ENCODE measurements around the gene MT1B. TPM values are rescaled to one million over a fixed set of nuclear protein-coding genes. Genes with fewer than 3 reads are reported as not detected.

Gene MT1B
- total RNA-seq, 6 experiments from 2014 or later: not detected

DNA sequence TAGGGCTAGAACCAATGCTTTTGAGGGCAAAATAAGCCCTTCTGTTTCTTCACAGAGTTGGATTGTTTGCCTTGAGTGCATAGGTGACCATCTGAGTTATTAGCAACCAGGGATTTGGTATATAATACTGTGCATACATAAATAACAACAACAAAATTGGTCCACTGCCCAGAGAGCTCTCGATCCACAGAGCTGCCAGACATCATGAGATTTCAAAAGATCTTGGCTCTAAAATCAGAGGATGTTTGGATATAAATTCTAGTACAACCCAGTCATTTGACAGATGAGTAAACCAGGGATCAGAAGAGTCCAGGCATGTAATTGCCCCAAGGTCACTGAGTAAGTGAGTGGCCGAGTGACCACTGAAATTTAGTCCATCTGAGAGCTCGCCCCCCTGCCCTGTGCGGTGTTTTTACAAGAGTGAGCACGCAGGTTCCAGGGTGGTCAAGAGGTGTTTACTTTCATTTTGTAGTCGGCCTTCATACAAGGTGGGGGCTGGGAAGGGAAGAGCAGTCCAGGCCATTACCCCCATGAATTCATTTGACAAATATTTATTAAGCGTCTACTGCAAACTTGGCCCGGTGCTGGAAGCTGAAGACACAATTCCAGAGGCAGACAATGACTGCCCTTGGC is 45.1 kb upstream of the MT1B start:
- Mint-ChIP-seq H3K27me3 (ENCODE audit: insufficient read depth) (peaks cover 6% of the 10 kb centered on the region), H3K27ac (peak overlapping the region; percentile 100), H3K4me3 (peak overlapping the region; percentile 84), H3K9me3 (no peaks in the 10 kb centered on the region), H3K36me3 (ENCODE audit: low read depth) (peaks cover 14% of the 10 kb centered on the region; the same call in 1 of the 2 replicates), H3K4me1 (ENCODE audit: low read depth) (peaks cover 58% of the 10 kb centered on the region)
- TF ChIP-seq, protein P1, sequence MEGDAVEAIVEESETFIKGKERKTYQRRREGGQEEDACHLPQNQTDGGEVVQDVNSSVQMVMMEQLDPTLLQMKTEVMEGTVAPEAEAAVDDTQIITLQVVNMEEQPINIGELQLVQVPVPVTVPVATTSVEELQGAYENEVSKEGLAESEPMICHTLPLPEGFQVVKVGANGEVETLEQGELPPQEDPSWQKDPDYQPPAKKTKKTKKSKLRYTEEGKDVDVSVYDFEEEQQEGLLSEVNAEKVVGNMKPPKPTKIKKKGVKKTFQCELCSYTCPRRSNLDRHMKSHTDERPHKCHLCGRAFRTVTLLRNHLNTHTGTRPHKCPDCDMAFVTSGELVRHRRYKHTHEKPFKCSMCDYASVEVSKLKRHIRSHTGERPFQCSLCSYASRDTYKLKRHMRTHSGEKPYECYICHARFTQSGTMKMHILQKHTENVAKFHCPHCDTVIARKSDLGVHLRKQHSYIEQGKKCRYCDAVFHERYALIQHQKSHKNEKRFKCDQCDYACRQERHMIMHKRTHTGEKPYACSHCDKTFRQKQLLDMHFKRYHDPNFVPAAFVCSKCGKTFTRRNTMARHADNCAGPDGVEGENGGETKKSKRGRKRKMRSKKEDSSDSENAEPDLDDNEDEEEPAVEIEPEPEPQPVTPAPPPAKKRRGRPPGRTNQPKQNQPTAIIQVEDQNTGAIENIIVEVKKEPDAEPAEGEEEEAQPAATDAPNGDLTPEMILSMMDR (IDR thresholded peaks at IDR 0.05): no peak
- DNase-seq: peak; percentile 90

DNA sequence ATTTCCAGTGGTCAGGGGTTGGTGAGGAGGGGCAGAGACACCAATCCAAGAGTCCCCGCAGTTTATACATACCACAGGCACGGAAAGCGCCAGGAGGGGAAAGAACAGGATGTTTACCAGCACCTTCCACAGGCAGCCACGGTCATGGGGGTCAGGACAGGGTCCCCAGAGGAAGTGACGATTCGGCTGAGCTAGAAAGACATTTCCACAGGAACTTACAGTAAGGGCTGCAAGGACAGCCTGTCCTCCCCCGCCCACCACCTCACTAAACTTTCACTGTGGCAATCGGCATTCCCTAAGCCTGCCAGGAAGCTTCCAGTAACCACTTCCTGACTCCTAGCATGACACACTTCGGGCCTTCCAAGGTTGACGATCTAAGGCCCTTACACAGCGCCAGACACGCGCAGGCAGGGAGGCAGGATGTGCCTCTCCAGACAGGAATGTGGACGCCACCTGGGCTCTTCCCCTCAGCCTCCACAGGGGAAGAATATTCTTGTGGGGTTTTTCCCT is 44.5 kb upstream of the MT1B start:
- Mint-ChIP-seq H3K4me3 (peak overlapping the region; percentile 84), H3K9me3 (no peaks in the 10 kb centered on the region), H3K27me3 (ENCODE audit: insufficient read depth) (peaks cover 6% of the 10 kb centered on the region), H3K27ac (peak overlapping the region; percentile 100), H3K4me1 (ENCODE audit: low read depth) (peaks cover 61% of the 10 kb centered on the region), H3K36me3 (ENCODE audit: low read depth) (peaks cover 14% of the 10 kb centered on the region; the same call in 1 of the 2 replicates)
- peak; percentile 97 for DNase-seq
- TF ChIP-seq, protein P1 (IDR thresholded peaks at IDR 0.05): no peak

DNA sequence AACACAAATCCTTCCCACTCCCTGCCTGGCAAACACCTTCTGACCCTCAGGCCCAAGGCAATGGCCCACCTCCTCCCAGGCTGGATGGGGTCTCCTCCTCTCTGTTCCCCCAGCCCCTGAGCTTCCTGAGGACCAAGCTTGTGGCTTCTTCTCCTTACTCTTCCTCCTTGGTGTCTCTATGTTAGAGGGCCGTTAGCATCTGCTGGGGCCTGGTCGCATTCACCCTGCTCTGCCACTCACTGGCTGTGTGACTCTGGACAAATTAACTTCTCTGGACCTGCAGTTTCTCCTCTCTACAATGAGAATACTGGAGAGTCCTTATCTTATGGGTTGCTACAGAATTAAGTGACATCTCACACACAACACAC is 44.0 kb upstream of the MT1B start:
- TF ChIP-seq, protein P1 (IDR thresholded peaks at IDR 0.05): no peak
- H3K9me3 Mint-ChIP-seq: no peaks in the 10 kb centered on the region
- peaks cover 6% of the 10 kb centered on the region for H3K27me3 Mint-ChIP-seq (ENCODE audit: insufficient read depth)
- H3K4me1 Mint-ChIP-seq (ENCODE audit: low read depth): peaks cover 66% of the 10 kb centered on the region
- H3K4me3 Mint-ChIP-seq: peak overlapping the region; percentile 84
- H3K27ac Mint-ChIP-seq: peak overlapping the region; percentile 100
- peaks cover 14% of the 10 kb centered on the region; the same call in 1 of the 2 replicates for H3K36me3 Mint-ChIP-seq (ENCODE audit: low read depth)
- no peak for DNase-seq

DNA sequence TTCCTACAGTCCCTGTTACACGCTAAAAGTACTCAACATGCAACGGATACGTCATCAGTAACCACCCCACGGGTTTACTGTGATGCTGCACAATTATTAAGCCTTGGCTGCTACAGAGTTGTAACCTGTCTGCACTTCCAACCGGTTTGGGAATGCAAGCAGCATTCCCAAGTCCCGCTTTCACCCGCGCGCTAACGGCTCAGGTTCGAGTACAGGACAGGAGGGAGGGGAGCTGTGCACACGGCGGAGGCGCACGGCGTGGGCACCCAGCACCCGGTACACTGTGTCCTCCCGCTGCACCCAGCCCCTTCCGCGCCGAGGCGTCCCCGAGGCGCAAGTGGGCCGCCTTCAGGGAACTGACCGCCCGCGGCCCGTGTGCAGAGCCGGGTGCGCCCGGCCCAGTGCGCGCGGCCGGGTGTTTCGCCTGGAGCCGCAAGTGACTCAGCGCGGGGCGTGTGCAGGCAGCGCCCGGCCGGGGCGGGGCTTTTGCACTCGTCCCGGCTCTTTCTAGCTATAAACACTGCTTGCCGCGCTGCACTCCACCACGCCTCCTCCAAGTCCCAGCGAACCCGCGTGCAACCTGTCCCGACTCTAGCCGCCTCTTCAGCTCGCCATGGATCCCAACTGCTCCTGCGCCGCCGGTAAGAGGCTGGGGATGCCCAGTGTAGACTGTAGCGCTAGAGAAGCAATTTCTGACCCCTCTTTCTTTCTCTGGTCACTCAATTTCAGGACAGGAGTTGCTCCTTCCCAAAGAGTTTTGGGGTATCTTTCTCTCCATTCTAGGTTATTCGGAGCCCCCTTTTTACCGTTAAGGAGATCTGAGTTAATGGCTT is 43.4 kb upstream of the MT1B start, which contains the start of gene MT2A:
TSS of gene MT2A (plus strand) at position 542 of the 833 bp plus-strand sequence. CDS start at position 614, 72 bp downstream.
- Mint-ChIP-seq H3K27ac (peak within 1 kb of the TSS; percentile 100), H3K36me3 (ENCODE audit: low read depth) (peaks cover 14% of the 10 kb centered on the region; the same call in 1 of the 2 replicates), H3K9me3 (no peaks in the 10 kb centered on the region), H3K4me1 (ENCODE audit: low read depth) (peaks cover 71% of the 10 kb centered on the region), H3K4me3 (peak within 1 kb of the TSS; percentile 98), H3K27me3 (ENCODE audit: insufficient read depth) (peaks cover 6% of the 10 kb centered on the region)
- TF ChIP-seq, protein P1 (IDR thresholded peaks at IDR 0.05): no peak
- DNase-seq: peak; percentile 95

DNA sequence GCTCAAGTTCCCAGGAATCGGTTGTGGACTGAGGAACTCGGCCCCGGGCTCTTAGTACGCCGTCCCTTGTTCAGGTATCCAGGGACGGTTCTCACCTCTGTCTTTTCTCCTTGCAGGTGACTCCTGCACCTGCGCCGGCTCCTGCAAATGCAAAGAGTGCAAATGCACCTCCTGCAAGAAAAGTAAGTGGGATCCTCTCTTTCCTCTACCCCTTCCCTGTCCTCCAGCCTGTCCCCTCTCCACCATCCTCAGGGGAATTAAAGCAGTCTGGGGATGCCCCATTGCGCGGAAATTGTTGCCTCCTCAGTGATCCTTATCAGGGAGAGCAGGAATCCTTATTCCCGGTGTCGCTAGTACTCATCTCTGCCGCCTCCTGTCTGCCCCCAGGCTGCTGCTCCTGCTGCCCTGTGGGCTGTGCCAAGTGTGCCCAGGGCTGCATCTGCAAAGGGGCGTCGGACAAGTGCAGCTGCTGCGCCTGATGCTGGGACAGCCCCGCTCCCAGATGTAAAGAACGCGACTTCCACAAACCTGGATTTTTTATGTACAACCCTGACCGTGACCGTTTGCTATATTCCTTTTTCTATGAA is 42.7 kb upstream of the MT1B start:
- TF ChIP-seq, protein P1 (IDR thresholded peaks at IDR 0.05): no peak
- Mint-ChIP-seq H3K9me3 (no peaks in the 10 kb centered on the region), H3K27ac (peak overlapping the region; percentile 96), H3K4me3 (peak overlapping the region; percentile 98), H3K36me3 (ENCODE audit: low read depth) (peaks cover 14% of the 10 kb centered on the region; the same call in 1 of the 2 replicates), H3K4me1 (ENCODE audit: low read depth) (peaks cover 73% of the 10 kb centered on the region), H3K27me3 (ENCODE audit: insufficient read depth) (peaks cover 6% of the 10 kb centered on the region)
- DNase-seq: no peak
